SKM-1 treated with dmso at 0.1 percent for 144 hours (cell line): ENCODE measurements around the gene CCNG1.
A peak's percentile ranks its signal among the peaks of the same experiment; 100 is the strongest.
"Not testable (repeated sequence)": the region's sequence is repeated elsewhere in the genome, so short reads cannot be mapped to it uniquely, and the experiment has no call there.

Experiments
- DNase-seq: peaks from one replicate; lab custom pipeline; 2025; ENCODE audit not compliant: unreplicated experiment; lab: John Stamatoyannopoulos, UW

Gene CCNG1

DNA sequence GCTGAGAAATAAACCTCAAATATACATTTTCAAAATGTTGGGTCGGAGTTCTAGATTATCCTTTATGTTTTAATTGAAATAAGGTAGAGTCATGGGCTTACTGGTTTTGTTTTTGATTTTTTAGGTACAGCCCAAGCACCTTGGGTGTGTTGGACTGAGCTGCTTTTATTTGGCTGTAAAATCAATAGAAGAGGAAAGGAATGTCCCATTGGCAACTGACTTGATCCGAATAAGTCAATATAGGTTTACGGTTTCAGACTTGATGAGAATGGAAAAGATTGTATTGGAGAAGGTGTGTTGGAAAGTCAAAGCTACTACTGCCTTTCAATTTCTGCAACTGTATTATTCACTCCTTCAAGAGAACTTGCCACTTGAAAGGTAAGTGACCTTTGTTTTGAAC is 3.6 kb downstream of the CCNG1 start:
- no peak for DNase-seq

DNA sequence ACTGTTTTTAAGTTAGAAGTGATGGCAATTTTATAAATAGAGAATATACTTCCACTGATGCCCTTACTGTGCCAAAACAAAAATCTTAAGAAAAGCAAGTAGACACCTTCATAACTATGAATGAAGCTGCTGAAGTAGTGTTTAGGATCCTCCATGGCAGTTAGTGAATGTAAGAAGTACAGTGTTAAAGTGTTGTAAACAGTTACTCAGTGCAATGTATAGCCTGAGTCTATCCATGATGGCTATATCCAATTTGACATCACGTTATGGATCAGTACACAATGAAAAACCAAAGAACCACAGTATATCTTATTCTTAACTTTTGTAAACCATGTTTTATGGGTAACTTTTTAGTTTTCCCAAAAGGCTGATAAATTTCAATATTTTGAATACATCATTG is 7.1 kb downstream of the CCNG1 start:
- DNase-seq: no peak

DNA sequence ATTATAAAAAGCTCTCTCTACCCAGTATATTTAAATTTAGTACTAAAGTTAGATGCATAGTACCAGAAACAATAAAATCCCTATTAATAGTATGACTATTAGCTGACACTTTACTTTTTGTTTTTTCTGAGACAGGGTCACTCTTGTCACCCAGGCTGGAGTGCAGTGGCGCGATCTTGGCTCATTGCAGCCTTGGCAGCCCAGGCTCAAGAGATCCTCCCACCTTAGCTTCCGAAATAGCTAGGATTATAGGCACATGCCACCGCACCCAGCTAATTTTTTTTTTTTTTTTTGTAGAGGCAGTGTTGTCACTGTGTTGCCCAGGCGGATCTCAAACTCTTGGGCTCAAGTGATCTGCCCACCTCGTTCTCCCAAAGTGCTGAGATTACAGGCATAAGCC is 8.0 kb downstream of the CCNG1 start:
- DNase-seq: no peak

DNA sequence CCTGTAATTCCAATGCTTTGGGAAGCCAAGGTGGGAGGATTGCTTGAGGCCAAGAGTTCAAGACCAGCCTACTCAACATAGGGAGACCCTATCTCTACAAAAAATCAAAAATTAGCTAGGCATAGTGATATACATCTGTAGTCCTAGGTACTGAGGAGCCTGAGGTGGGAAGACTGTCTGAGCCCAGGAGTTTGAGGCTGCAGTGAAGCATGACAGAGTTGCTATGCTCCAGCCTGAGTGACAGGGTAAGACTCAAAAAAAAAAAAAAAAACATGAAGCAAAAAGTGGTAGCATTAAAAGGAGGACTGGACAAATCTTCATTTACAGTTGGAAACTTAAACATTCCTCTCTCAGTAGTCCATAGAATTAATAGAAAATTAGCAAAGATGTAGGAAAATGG is 9.8 kb downstream of the CCNG1 start:
- no peak for DNase-seq

DNA sequence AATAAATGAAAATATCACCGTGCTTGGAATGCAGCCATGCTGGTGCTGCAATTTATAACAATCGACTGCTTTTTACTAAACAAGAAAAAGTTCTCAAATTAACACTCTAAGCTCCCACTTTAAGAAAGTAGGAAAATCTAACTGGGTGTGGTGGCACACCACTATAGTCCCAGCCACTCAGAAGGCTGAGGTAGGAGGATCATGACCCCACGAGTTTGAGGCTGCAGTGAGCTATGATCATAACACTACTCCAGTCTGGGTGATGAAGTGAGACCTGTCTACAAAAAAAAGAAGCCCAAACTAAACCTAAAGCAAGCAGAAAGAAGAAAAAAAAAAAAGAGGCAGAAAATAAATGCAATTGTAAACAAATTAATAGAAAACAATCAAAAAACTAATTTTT is 10.5 kb downstream of the CCNG1 start:
- DNase-seq: no peak

DNA sequence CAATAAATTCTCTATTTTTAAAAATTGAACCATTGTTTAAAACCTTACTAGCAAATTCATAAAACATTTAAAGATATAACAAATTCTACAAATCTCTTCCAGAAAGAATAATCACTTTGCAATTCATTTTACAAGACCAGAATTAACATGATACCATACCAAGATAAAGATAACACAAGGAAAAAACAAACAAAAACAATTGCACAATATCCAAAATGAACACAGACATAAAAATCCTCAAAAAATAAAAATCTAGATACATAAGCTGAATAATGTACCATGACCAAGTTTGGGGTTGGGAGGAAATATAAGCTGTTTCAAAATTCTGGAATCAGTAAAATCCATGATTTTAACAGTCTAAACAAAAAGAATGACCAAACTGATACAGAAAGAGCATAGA is 11.1 kb downstream of the CCNG1 start:
- no peak for DNase-seq

DNA sequence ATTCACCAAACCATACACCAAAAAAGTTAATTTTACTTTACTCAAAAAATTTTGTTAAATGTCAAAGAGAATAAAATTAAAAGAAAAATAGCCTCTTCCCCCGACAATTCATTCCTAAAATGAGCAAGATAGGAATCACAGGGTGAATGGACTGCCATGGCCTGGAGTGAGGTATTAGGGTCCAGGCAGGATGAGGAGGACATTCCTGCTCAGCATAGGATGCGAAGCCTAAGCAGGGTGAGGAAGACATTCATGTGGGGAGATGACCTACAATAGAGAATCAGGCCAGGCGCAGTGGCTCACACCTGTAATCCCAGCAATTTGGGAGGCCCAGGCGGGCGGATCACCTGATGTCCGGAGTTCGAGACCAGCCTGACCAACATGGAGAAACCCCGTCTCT is 14.1 kb downstream of the CCNG1 start:
- no peak for DNase-seq

DNA sequence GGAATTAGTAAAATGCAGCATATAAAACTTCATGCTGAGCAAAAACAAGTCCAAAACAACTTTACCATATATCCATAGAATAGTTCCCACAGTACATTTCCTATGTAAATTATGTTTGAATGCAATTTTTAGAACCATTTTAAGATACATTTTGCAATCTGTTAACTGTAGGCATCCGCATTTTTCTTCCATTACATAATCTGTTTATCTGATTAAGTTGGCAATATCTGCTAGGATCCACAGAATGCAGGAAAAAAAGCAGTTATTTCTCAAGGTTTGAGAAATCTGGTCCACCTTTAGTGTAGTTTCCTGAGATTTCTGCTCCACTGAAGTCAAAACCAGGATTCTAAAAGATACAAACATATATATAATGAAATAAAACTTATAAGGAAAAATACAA is 16.3 kb downstream of the CCNG1 start:
- DNase-seq: no peak

DNA sequence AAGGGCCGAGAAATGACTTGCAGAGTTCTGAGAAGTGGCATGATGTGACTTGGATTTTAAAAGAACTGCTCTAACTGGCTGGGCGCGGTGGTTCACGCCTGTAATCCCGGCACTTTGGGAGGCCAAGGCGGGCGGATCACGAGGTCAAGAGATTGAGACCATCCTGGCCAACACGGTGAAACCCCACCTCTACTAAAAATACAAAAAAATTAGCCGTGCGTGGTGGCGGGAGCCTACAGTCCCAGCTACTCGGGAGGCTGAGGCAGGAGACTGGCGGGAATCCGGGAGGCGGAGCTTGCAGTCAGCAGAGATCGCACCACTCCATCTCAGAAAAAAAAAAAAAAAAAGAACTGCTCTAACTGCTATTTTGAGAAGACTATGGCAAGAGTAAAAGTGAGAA is 18.0 kb downstream of the CCNG1 start:
- not testable (repeated sequence) for DNase-seq

DNA sequence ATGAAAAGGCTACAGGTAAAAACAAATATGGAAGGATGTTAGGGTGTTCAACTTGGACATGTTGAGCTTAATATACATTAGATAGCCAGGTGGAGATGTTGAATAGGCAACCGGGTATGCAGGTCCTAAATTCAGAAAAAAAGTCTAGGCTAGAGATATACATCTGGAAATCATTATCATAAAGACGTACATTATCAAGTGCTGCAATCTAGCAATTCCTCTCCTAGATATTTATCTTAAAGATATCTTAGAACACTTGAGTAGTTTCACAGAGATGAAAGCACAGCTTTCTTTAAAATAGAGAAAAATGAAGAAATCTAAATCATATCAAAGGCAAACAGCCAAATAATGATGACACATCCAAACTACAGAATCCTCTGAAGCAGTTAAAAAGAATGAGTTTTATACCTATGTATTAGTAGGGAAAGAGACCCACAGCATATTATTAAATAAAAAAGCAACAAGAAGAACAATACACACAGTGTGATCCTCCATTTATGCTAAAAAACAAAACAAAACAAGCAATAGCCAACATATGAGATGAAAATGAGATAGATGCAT is 18.7 kb downstream of the CCNG1 start:
- DNase-seq: no peak

DNA sequence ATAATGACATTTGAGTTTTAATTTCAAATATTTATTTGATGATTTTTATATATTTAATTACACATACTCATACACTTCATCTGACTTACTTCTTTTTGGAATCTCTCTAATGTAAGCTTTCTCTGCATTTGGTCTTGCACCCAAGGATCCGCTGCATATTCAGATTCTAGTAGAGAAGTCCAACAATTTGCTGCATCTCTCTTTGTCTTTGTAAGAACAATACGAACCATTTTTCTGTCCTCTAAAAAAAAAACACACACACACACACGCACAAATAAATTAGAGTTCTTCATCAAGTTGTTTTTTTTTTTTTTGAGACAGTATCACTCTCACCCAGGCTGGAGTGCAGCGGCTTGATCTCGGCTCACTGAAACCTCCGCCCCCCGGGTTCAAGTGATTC is 19.4 kb downstream of the CCNG1 start:
- DNase-seq: no peak

DNA sequence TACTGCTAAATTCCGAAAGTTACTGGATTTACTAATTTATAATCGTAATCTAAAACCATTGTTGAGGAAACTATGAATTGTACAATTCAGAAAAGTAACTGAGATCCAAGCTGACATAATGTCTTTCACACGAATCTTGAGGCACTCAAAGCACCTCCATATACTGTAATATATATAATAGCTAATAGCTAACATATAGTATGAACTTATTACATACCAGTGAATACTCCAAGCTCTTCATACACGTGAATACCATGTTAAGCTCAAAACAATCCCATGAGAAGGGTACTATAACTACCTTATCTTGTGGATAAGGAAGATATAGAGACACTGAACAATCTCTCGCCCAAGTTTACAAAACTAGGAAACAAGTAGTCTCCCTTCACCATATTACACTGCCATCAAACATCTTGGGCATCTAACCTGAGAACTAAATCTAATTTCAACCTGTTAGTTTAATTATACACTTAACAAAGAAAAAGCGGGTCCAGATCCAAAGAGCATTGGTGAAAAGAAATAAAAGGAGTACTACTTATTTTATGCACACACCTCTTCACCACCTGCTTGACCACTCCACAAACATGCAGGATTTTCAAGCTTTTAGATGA is 21.5 kb downstream of the CCNG1 start:
- no peak for DNase-seq

DNA sequence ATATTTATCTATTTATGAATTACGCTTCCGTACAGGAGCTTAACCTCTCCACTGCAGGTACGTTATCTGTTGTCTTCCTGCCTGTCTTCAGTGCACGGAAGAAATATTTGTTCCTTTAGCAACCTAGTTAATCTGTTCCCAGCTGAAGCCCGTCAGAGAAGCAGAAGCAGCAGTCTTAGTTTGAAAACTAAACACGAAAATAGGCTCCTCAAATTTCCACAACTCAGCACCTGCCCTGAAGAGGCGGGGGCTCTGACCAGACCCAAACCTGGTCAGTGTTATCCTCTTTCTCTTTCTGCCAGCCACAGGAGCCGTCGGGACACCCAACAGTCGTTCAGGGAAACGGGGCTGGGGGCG is 22.0 kb downstream of the CCNG1 start:
- DNase-seq: no peak

DNA sequence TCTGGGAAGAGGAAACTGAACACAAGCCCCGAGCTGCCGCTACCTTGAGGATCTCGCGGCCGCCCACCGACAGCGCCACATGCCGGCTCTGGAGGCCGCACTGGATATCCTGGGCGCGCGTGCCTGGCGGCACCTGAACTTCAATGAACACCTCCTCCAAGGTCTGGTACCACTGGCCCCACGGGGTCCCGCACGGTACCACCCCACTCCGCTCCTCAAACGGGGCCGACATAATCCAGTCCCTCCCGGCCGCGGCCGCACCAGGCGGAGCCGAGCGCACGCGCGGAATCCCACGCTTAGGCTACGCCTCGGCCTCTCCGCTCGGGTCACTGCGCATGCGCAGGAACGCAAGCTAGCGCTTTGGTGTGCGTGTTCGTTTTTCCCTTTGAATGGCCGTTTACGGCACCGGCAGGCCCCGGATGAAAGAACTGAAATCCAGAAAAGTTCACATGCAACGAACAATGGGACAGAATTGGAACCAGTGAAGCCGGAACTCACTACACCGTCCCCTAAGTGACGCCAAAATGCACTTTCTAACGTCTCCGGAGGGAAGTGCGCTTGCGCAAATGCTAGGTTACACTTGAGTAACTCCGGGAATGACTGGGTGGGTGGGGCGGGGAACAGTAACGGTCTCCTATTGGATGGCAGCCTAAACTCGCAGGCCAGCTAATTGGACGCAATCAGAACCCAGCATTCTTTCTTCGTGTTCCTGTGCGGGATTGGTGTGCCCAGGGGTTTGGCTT is 22.6 kb downstream of the CCNG1 start, which contains the start of gene NUDCD2:
Gene NUDCD2 (minus strand): TSS at position 284 of the 743 bp plus-strand sequence. CDS start 52 bp downstream, at position 232.
- peak; percentile 96 for DNase-seq

DNA sequence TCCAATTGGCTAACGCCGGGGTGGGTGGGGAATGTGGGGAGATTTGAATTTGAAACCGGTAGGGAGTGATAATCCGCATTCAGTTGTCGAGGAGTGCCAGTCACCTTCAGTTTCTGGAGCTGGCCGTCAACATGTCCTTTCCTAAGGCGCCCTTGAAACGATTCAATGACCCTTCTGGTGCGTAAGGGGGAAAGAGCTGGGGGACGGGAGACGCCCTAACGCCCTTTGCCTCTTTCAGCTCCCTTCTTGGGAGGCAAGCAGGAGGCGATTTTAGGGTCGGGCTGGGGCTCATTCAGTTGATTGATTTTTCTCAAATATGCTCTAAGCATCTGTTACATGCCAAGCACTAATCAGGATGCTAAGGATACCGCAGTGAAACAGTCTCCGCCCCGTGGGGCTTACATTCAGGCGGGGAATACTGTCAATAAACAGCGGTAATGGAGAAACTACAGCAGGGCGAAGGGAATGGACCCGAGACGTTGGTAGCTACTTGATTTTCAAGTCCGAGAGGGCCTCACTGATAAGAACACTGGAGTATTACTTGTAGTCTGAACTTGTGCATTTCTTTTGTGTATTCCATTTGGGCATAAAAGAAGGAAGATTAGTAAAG is 23.3 kb downstream of the CCNG1 start, which contains the start of gene HMMR:
Gene HMMR (plus strand): TSS at position 71 of the 610 bp plus-strand sequence. CDS start 61 bp downstream, at position 132.
- DNase-seq: peak; percentile 22

DNA sequence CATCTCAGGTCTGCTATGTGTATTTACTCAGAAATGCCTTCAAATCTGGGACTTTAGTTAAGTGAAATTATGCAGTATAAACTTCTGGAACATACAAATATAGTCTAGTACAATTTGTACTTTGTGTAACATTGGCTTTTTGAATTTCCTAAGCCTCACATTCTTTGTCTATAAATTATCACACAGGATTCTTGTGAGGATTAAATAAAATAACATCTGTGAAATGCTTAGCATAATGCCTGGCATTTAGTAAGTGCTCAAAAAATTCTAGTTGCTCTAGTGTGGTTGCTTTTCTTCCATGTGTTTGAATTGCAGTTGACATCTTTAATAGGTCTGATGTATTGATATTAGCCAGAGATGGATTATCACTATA is 25.7 kb downstream of the CCNG1 start:
- DNase-seq: no peak

DNA sequence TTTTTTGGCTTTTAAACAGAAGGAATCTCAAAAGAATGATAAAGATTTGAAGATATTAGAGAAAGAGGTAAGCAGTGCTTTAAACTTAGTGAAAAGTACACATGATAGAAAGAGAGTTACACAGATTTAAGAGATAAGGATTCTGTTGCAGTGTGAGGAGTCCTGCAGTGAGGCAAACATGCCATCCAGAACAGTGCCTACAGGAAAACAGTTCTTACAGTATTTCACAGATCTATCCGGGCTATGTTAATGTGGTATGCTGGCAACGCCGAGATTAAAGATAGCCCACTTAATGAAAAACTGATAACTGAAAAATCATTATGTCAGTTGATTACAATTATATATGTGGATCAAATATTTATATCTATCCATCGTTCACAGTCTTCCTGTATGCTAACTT is 30.3 kb downstream of the CCNG1 start:
- DNase-seq: no peak

DNA sequence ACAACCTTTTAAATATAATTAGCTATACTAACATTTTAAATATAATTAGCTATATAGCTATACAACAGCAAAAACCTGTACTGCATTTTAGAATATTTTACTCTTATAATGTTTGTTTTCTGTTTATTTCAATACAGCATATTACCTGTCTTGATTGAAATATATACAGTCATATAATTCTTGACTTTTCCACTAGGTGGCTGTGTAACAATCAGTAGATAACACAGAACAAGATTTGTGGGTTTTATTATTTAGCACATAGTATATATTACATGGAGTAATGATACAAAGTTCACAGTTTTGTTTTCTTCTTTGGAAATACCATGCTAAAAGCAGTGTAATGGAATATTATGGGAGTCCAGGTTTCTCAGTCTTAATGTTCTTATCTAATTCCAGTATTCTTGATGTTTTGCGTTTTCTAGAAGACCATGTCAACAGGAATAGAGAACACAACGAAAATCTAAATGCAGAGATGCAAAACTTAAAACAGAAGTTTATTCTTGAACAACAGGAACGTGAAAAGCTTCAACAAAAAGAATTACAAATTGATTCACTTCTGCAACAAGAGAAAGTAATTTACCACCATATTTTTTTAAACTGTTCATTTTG is 36.3 kb downstream of the CCNG1 start:
- DNase-seq: no peak

DNA sequence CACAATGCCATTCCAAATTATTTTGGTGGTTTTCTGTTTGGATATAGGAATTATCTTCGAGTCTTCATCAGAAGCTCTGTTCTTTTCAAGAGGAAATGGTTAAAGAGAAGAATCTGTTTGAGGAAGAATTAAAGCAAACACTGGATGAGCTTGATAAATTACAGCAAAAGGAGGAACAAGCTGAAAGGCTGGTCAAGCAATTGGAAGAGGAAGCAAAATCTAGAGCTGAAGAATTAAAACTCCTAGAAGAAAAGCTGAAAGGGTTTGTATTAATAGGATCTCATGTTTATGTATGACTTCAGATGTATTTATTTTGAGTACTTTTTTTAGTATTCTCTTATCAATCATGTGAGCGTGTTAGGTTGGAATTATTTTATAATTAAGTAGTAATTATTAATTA is 38.0 kb downstream of the CCNG1 start:
- peak; percentile 57 for DNase-seq

DNA sequence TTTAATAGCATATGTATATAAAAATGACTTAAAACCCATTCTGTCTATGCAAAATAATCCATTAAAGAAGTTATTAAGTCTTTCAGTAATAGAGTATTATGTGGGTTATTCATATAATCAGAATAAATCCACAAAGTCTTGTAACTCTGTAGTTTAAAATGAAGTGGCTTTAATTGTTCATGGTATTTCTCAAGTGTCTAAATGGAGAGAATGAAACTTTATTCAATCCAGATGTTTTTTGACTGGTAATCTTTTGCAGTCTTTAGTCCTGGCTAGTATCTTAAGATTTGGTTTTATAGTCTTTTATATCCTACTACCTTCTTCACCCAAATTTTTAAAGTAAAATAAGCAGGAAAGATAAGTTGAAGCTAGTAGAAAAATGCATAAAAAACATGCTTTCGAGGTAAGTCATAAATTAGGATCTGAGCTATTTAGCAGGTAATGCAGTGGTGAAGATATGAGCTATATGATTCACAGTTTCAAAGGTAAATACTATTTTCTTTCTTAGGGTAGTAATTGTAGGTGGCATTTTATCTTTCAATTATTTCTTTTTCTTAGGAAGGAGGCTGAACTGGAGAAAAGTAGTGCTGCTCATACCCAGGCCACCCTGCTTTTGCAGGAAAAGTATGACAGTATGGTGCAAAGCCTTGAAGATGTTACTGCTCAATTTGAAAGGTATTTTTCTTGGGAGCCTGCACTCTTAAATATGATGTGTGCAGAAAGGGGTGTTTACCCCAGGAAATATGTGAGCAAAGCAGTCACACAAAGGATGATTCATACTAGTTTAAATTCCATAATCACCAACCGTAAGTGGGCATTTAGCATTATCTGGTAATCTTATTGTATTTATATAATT is 41.0 kb downstream of the CCNG1 start:
- no peak for DNase-seq

DNA sequence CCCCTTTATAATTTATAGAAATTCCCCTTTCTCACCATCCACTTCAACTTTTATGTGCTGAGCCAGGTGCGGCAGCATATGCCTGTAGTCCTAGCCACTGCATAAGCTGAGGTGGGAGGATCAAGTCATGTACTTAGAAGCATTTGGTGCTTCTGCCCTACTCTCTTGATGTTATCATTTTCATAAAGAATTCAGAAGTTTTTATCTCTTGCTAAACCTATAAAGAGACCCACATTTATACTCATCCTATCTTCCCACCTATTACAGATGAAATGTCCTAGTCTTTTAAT is 41.5 kb downstream of the CCNG1 start:
- no peak for DNase-seq
